ENCODE results near the gene PPIAL4G.

- no peak for TF ChIP-seq CTCF (IDR thresholded peaks at IDR 0.05; ENCODE audit: insufficient read depth, low read length, poor library complexity, severe bottlenecking)
- TF ChIP-seq EZH2phosphoT487 (conservative IDR thresholded peaks at IDR 0.05; ENCODE audit: low read length), result no peak
Observed at GRCh38 chr1:148435406-148435805, 47.7 kb downstream of the PPIAL4G start.
